GM12878 (cell line): ENCODE results near the gene ADGRV1. TPM values are rescaled to one million over a fixed set of nuclear protein-coding genes. Genes with fewer than 3 reads are reported as not detected.

Experiments
- ATAC-seq: fragments of 200-7000 bp; cut with Tn5 transposase; 3 replicates; pipeline ENCODE4 v1.9.1; 2020; ENCODE audit warnings: mild to moderate bottlenecking, moderate library complexity
- BruUV-seq: library from RNA; stranded (reverse); fragments of 400-500 nt; replicated peaks from 2 replicates; lab custom pipeline; 2021; lab: Mats Ljungman, UMichigan
- CTCF ChIA-PET: fragments of 300-600 bp; sonication (Branson Sonifier 250); formaldehyde crosslinking; extraction: SDS; loops from one replicate; lab custom pipeline; 2021; ENCODE audit warnings: inconsistent platforms; lab: Yijun Ruan, JAX
- POLR2A ChIA-PET: fragments of 350-600 bp; formaldehyde crosslinking; extraction: SDS; loops from one replicate; lab custom pipeline; 2021; ENCODE audit warnings: inconsistent platforms; lab: Charles Lee
- RAD21 ChIA-PET: fragments of 300-600 bp; sonication (Branson Sonifier 250); formaldehyde crosslinking; loops from one replicate; lab custom pipeline; 2023; ENCODE audit warnings: antibody characterized with exemption; ENCODE audit not compliant: unreplicated experiment; lab: Charles Lee
- SMC1A ChIA-PET: fragments of 300-600 bp; sonication (Branson Sonifier 250); formaldehyde crosslinking; loops from one replicate; lab custom pipeline; 2023; ENCODE audit not compliant: unreplicated experiment, uncharacterized antibody; lab: Charles Lee
- DNase-seq: peaks from one replicate; pipeline ENCODE4 v3.0.0-alpha.2; 2011; ENCODE audit warnings: low read depth, low spot score
- FAIRE-seq: peaks from 3 replicates; lab custom pipeline; 2011; peaks lifted over from hg19 to GRCh38; lab: Jason Lieb, UNC
- H2AFZ ChIP-seq: 2 replicates; pipeline ENCODE4 v1.6.0; 2011; ENCODE audit warnings: low read depth, low read length, control low read depth; ENCODE audit not compliant: control insufficient read depth
- H3K27ac ChIP-seq: 2 replicates; pipeline ENCODE4 v1.5.1; 2011; ENCODE audit warnings: control low read depth; ENCODE audit not compliant: control insufficient read depth, insufficient read depth
- H3K27me3 ChIP-seq, 2 experiments: replicated peaks in 1 of 2; 2 replicates each; pipeline versions ENCODE4 v1.6.0 to v1.6.1; 2011; ENCODE audit warnings: low read length in 1 of 2; ENCODE audit not compliant: control insufficient read depth in 2 of 2, insufficient read depth in 2 of 2
- H3K36me3 ChIP-seq, 2 experiments: 2 replicates each; pipeline ENCODE4 v1.5.1; 2011; ENCODE audit warnings: low read length in 1 of 2; ENCODE audit not compliant: control insufficient read depth in 2 of 2, insufficient read depth in 2 of 2
- H3K4me1 ChIP-seq: 2 replicates; pipeline ENCODE4 v1.6.1; 2011; ENCODE audit warnings: mild to moderate bottlenecking, low read length, moderate library complexity, mixed read lengths; ENCODE audit not compliant: control insufficient read depth, insufficient read depth
- H3K4me2 ChIP-seq: 2 replicates; pipeline ENCODE4 v1.6.0; 2011; ENCODE audit warnings: control low read depth; ENCODE audit not compliant: control insufficient read depth, insufficient read depth
- H3K4me3 ChIP-seq: fragments of 200-600 bp; sonication (generic); 2 replicates; pipeline ENCODE4 v1.5.1; 2016
- H3K79me2 ChIP-seq: 2 replicates; pipeline ENCODE4 v1.6.0; 2011; ENCODE audit warnings: low read length; ENCODE audit not compliant: control insufficient read depth, insufficient read depth
- H3K9ac ChIP-seq: 2 replicates; pipeline ENCODE4 v1.8.0; 2011; ENCODE audit warnings: low read length, control low read depth, mixed read lengths; ENCODE audit not compliant: control insufficient read depth, insufficient read depth
- H3K9me3 ChIP-seq: replicated peaks from 3 replicates; pipeline ENCODE4 v1.5.1; 2011; ENCODE audit warnings: mild to moderate bottlenecking, low read length; ENCODE audit not compliant: control insufficient read depth, insufficient read depth
- H4K20me1 ChIP-seq: 2 replicates; pipeline ENCODE4 v1.6.0; 2011; ENCODE audit not compliant: control insufficient read depth, insufficient read depth
- ASH2L ChIP-seq: fragments of 300-600, 200-600 bp; sonication (generic); IDR thresholded peaks from 2 replicates; pipeline ENCODE4 v1.6.1; 2017; ENCODE audit warnings: low read depth, mild to moderate bottlenecking, borderline replicate concordance
- CEBPZ ChIP-seq: fragments of 150-350 bp; IDR thresholded peaks from 2 replicates; pipeline ENCODE4 v1.6.1; 2016; ENCODE audit warnings: low read depth, low read length
- CREM ChIP-seq: IDR thresholded peaks from 2 replicates; pipeline ENCODE4 v1.6.1; 2014; ENCODE audit warnings: antibody characterized with exemption, low read depth
- IKZF1 ChIP-seq: fragments of 450-650 bp; conservative IDR thresholded peaks from 2 replicates; pipeline ENCODE4 v1.6.1; 2017; ENCODE audit warnings: antibody characterized with exemption, mild to moderate bottlenecking
- MYB ChIP-seq: fragments of 150-350 bp; IDR thresholded peaks from 2 replicates; pipeline ENCODE4 v1.6.1; 2014; ENCODE audit warnings: mild to moderate bottlenecking, low read depth, low read length, borderline replicate concordance
- PAX5 ChIP-seq: IDR thresholded peaks from 2 replicates; pipeline ENCODE4 v1.6.1; 2011; ENCODE audit warnings: low read depth, low read length, borderline replicate concordance
- RAD51 ChIP-seq: fragments of 450-650 bp; IDR thresholded peaks from 2 replicates; pipeline ENCODE4 v1.6.1; 2016; ENCODE audit warnings: moderate library complexity, mild to moderate bottlenecking, inconsistent platforms
- SMC3 ChIP-seq: IDR thresholded peaks from 2 replicates; pipeline ENCODE4 v1.6.1; 2011; ENCODE audit warnings: low read length, improper control_type of control experiment, borderline replicate concordance
- TCF7 ChIP-seq: IDR thresholded peaks from 2 replicates; pipeline ENCODE4 v1.6.1; 2014; ENCODE audit warnings: antibody characterized with exemption, borderline replicate concordance
- USF1 ChIP-seq: IDR thresholded peaks from 2 replicates; pipeline ENCODE4 v1.6.1; 2011; ENCODE audit warnings: borderline replicate concordance, low read depth, mild to moderate bottlenecking, moderate library complexity, mixed read lengths, low read length; ENCODE audit not compliant: insufficient read depth; ENCODE audit errors: extremely low read length
- ZBED1 ChIP-seq: IDR thresholded peaks from 2 replicates; pipeline ENCODE4 v1.6.1; 2016; ENCODE audit warnings: borderline replicate concordance
- ZBTB33 ChIP-seq: fragments of 450-650 bp; IDR thresholded peaks from 2 replicates; pipeline ENCODE4 v1.6.1; 2017; ENCODE audit warnings: mild to moderate bottlenecking
- ZBTB40 ChIP-seq: fragments of 450-650 bp; IDR thresholded peaks from 2 replicates; pipeline ENCODE4 v1.6.1; 2016; ENCODE audit warnings: mild to moderate bottlenecking, moderate library complexity, borderline replicate concordance
- ZNF217 ChIP-seq: fragments of 450-650 bp; IDR thresholded peaks from 2 replicates; pipeline ENCODE4 v1.6.1; 2017; ENCODE audit warnings: antibody characterized with exemption, mild to moderate bottlenecking
- ZNF622 ChIP-seq: fragments of 450-650 bp; IDR thresholded peaks from 2 replicates; pipeline ENCODE4 v1.6.1; 2017; ENCODE audit warnings: mild to moderate bottlenecking, inconsistent platforms
- ZSCAN29 ChIP-seq: fragments of 450-650 bp; IDR thresholded peaks from 2 replicates; pipeline ENCODE4 v1.6.1; 2017; ENCODE audit warnings: mild to moderate bottlenecking, moderate library complexity
- WGBS: methylation state at CpG from one replicate; pipeline ENCODE4 v1.1.6; 2016; ENCODE audit warnings: low lambda C conversion rate; ENCODE audit not compliant: insufficient replicate concordance, insufficient coverage; ENCODE audit errors: missing lambda C conversion rate; 5-methylcytosine and 5-hydroxymethylcytosine counted together
- in situ Hi-C: fragments of 300-500 bp; cut with MboI; formaldehyde crosslinking; loops from 9 replicates; pipeline ENCODE4 v1.14.3; 2018; ENCODE audit warnings: mixed read lengths
- intact Hi-C: fragments of 100-400 bp; cut with micrococcal nuclease; formaldehyde crosslinking; loops from one replicate; pipeline ENCODE4 v1.14.2; 2022; ENCODE audit not compliant: unreplicated experiment
- polyA plus RNA-seq, 11 experiments: library from polyadenylated mRNA; depleted of rRNA in 4 of 11; unstranded in 6 of 11; stranded (reverse) in 5 of 11; fragments of >200 nt; fragmentation: Nextera tagmentation in 4 of 11; fragmentation: Illumina TruSeq in 1 of 11; extraction: Ambion mirVana in 4 of 11; extraction: Trizol in 1 of 11; gene quantifications; 1 replicate in 1 of 11; 2 replicates in 10 of 11; pipeline versions ENCODE4 v1.2.1 to v1.2.3, GENCODE V29; 2011 to 2016; ENCODE audit warnings: inconsistent platforms in 2 of 11, missing spikeins in 2 of 11, low read depth in 1 of 11
- total RNA-seq, 4 experiments: library from RNA; depleted of rRNA in 3 of 4; stranded (reverse); fragments of >200 nt in 3 of 4; fragmentation: Illumina TruSeq in 1 of 4; extraction: Trizol in 1 of 4; gene quantifications; 2 replicates each; pipeline versions ENCODE4 v1.2.1 to v1.2.3, GENCODE V29; 2013 to 2021

ADGRV1 gene
- total and polyA plus RNA-seq, 10 of the 15 experiments (the other 5 are each of a cell fraction or from before 2014, with no cell fraction given) = 0.04 to 8.1 (median 0.16) TPM; not detected in 1

GRCh38 chr5:90565491-90565890 is 6.9 kb downstream of the ADGRV1 start:
- intact Hi-C loops = no loop called here
- H2AFZ ChIP-seq = no peak overlapping the region
- CTCF ChIA-PET = no interaction called here
- H4K20me1 ChIP-seq = no peaks in the 10 kb centered on the region
- in situ Hi-C loops = no loop called here
- no peaks in the 10 kb centered on the region for H3K4me1 ChIP-seq
- no TSS peak for BruUV-seq
- no peak for FAIRE-seq
- no peak overlapping the region for H3K4me3 ChIP-seq
- H3K4me2 ChIP-seq = no peak overlapping the region
- no peak overlapping the region for H3K27ac ChIP-seq
- ATAC-seq = no peak
- H3K79me2 ChIP-seq = no peaks in the 10 kb centered on the region
- peaks cover 2% of the 10 kb centered on the region in 2 experiments; a peak in 1 of 4 replicates for H3K27me3 ChIP-seq
- no peak overlapping the region for H3K9ac ChIP-seq
- no peaks in the 10 kb centered on the region for H3K36me3 ChIP-seq
- SMC1A ChIA-PET = no interaction called here
- POLR2A ChIA-PET = no interaction called here
- no peaks in the 10 kb centered on the region for H3K9me3 ChIP-seq
- DNase-seq = no peak
- RAD21 ChIA-PET = no interaction called here
- 61% methylated on average over 3 of the region's 3 CpGs for WGBS
- TF ChIP-seq PAX5 (no peak), SMC3 (no peak), ZNF622 (no peak), ZBED1 (no peak), RAD51 (no peak), ZSCAN29 (no peak), IKZF1 (no peak), CREM (no peak), ZBTB40 (no peak), CEBPZ (no peak), ASH2L (no peak), ZNF217 (no peak), TCF7 (no peak), USF1 (no peak), ZBTB33 (no peak), MYB (no peak)
